ENCODE results near the gene MAP2K7.

Gene MAP2K7

GRCh38 chr19:7919610-7920518 lies 16.2 kb downstream of the MAP2K7 start, which contains the start of gene SNAPC2:
TSS of gene SNAPC2 (plus strand) at chr19:7920338. CDS start at chr19:7920367, 29 bp downstream.
- H3K4me3 ChIP-seq (ENCODE audit: low read depth, low read length): peak within 1 kb of the TSS; percentile 71

GRCh38 chr19:7920519-7921301 lies 17.0 kb downstream of the MAP2K7 start:
- H3K4me3 ChIP-seq (ENCODE audit: low read depth, low read length): peak overlapping the region; percentile 71
- TF ChIP-seq, protein P1, sequence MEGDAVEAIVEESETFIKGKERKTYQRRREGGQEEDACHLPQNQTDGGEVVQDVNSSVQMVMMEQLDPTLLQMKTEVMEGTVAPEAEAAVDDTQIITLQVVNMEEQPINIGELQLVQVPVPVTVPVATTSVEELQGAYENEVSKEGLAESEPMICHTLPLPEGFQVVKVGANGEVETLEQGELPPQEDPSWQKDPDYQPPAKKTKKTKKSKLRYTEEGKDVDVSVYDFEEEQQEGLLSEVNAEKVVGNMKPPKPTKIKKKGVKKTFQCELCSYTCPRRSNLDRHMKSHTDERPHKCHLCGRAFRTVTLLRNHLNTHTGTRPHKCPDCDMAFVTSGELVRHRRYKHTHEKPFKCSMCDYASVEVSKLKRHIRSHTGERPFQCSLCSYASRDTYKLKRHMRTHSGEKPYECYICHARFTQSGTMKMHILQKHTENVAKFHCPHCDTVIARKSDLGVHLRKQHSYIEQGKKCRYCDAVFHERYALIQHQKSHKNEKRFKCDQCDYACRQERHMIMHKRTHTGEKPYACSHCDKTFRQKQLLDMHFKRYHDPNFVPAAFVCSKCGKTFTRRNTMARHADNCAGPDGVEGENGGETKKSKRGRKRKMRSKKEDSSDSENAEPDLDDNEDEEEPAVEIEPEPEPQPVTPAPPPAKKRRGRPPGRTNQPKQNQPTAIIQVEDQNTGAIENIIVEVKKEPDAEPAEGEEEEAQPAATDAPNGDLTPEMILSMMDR (IDR thresholded peaks at IDR 0.05; ENCODE audit: low read depth, low read length): no peak

More at GRCh38 chr19:7919610-7920518, 16.2 kb downstream of the MAP2K7 start, which contains the start of gene SNAPC2:
- TF ChIP-seq, protein P1 (IDR thresholded peaks at IDR 0.05; ENCODE audit: low read depth, low read length): no peak

DNA sequence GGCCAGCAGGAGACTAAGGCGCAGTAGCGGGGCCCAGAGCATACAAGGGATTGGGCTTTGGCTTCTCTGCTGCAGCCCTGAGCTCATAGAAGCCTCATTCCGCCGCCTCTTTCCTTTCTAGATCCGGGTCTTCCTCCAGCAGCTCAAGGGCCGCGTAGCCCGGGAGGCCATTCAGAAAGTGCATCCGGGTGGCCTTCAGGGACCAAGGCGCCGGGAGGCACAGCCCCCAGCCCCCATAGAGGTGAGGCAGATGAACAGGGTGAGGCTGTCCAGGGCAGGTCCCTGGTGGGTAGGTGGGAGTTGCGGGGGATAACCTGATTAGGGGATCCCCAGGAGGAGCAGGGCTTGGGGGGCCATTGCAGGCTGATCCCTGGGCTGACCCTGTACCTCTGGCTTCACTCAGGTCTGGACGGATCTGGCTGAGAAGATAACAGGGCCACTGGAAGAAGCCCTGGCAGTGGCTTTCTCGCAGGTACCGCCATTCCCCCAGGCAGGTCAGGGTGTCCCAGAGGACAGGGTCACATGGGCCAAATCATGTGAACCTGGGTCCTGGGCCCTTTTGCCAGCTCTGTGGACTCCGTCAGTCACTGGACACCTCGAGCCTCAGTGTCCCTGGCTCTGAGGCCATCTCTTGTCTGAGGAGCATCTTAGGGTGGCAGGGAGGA lies 17.8 kb downstream of the MAP2K7 start:
- TF ChIP-seq, protein P1 (IDR thresholded peaks at IDR 0.05; ENCODE audit: low read depth, low read length): no peak

GRCh38 chr19:7921967-7922835 lies 18.5 kb downstream of the MAP2K7 start:
- H3K4me3 ChIP-seq (ENCODE audit: low read depth, low read length): no peak overlapping the region; the same call in 1 of the 2 replicates
- TF ChIP-seq, protein P1 (IDR thresholded peaks at IDR 0.05; ENCODE audit: low read depth, low read length): no peak

More for the DNA sequence above, 17.8 kb downstream of the MAP2K7 start:
- peak overlapping the region; percentile 61 for H3K4me3 ChIP-seq (ENCODE audit: low read depth, low read length)

GRCh38 chr19:7922836-7923195 lies 19.1 kb downstream of the MAP2K7 start:
- TF ChIP-seq, protein P1 (IDR thresholded peaks at IDR 0.05; ENCODE audit: low read depth, low read length): no peak
- H3K4me3 ChIP-seq (ENCODE audit: low read depth, low read length): no peak overlapping the region
